Cerebellar cortex (tissue), 1 donor: Measurements from ENCODE around the gene WSB1.

Source experiments
- DNase-seq: peaks from one replicate; pipeline ENCODE4 v3.0.0-alpha.2; 2015; ENCODE audit warnings: low spot score

The WSB1 gene

GRCh38 chr17:27280527-27280926 is 13.4 kb upstream of the WSB1 start:
- no peak for DNase-seq

- no peak for DNase-seq
Observed at GRCh38 chr17:27281438-27281837, 12.5 kb upstream of the WSB1 start.

GRCh38 chr17:27282054-27282551 is 11.8 kb upstream of the WSB1 start:
- DNase-seq = no peak

GRCh38 chr17:27283060-27283459 is 10.9 kb upstream of the WSB1 start:
- no peak for DNase-seq

GRCh38 chr17:27283751-27284150 is 10.2 kb upstream of the WSB1 start:
- DNase-seq = no peak

- no peak for DNase-seq
Observed at GRCh38 chr17:27284811-27285415, 9.0 kb upstream of the WSB1 start.

GRCh38 chr17:27285516-27285915 is 8.4 kb upstream of the WSB1 start:
- no peak for DNase-seq

- DNase-seq = no peak
Observed at GRCh38 chr17:27288183-27288582, 5.7 kb upstream of the WSB1 start.

- DNase-seq = no peak
Observed at GRCh38 chr17:27289856-27290255, 4.1 kb upstream of the WSB1 start.

GRCh38 chr17:27290916-27291598 is 2.9 kb upstream of the WSB1 start:
- no peak for DNase-seq

- no peak for DNase-seq
Observed at GRCh38 chr17:27293359-27293897, 486 bp upstream of the WSB1 start.

- DNase-seq = peak; percentile 74
Observed at GRCh38 chr17:27294689-27295630, 1.0 kb downstream of the WSB1 start.

- DNase-seq = no peak
Observed at GRCh38 chr17:27295945-27296344, 2.0 kb downstream of the WSB1 start.

GRCh38 chr17:27296428-27296979 is 2.6 kb downstream of the WSB1 start:
- DNase-seq = no peak

- no peak for DNase-seq
Observed at GRCh38 chr17:27299384-27300049, 5.6 kb downstream of the WSB1 start.

- no peak for DNase-seq
Observed at GRCh38 chr17:27303734-27304133, 9.8 kb downstream of the WSB1 start.

GRCh38 chr17:27306276-27306835 is 12.4 kb downstream of the WSB1 start:
- DNase-seq = no peak

GRCh38 chr17:27310565-27311110 is 16.7 kb downstream of the WSB1 start:
- no peak for DNase-seq

GRCh38 chr17:27313301-27313700 is 19.4 kb downstream of the WSB1 start:
- DNase-seq = no peak

GRCh38 chr17:27315322-27315721 is 21.4 kb downstream of the WSB1 start:
- DNase-seq = no peak
